Kidney epithelial cell (primary cell): ENCODE measurements around the gene SELENOW. TPM values are rescaled to one million over a fixed set of nuclear protein-coding genes. Genes with fewer than 3 reads are reported as not detected.
"Not testable (repeated sequence)": the region's sequence is repeated elsewhere in the genome, so short reads cannot be mapped to it uniquely, and the experiment has no call there.

Experiments used
- DNase-seq: peaks from one replicate; pipeline ENCODE4 v3.0.0-alpha.2; 2010; ENCODE audit warnings: low read depth
- H3K27me3 ChIP-seq: 2 replicates; pipeline ENCODE4 v1.6.0; 2011; ENCODE audit warnings: low read length; ENCODE audit not compliant: control insufficient read depth, insufficient read depth
- H3K36me3 ChIP-seq: 2 replicates; pipeline ENCODE4 v1.5.1; 2011; ENCODE audit warnings: low read length; ENCODE audit not compliant: control insufficient read depth, insufficient read depth
- H3K4me3 ChIP-seq: 2 replicates; pipeline ENCODE4 v1.5.1; 2011; ENCODE audit warnings: low read depth, mild to moderate bottlenecking, control low read depth, low read length
- total RNA-seq: library from RNA; depleted of rRNA; stranded (reverse); fragments of >200 nt; gene quantifications from 2 replicates; pipeline ENCODE4 v1.2.3, GENCODE V29; 2015
- TF ChIP-seq, protein P1 (sequence below): IDR thresholded peaks from 2 replicates; pipeline ENCODE4 v1.5.1; 2011; ENCODE audit warnings: mild to moderate bottlenecking, moderate library complexity, low read length, control low read depth, inconsistent platforms; ENCODE audit not compliant: insufficient read depth, poor library complexity, severe bottlenecking

Gene SELENOW
- total RNA-seq, 1 donor from 2014 or later, result 166 TPM

- Histone ChIP-seq H3K4me3 (no peak overlapping the region), H3K36me3 (no peaks in the 10 kb centered on the region), H3K27me3 (no peaks in the 10 kb centered on the region)
- TF ChIP-seq, protein P1, sequence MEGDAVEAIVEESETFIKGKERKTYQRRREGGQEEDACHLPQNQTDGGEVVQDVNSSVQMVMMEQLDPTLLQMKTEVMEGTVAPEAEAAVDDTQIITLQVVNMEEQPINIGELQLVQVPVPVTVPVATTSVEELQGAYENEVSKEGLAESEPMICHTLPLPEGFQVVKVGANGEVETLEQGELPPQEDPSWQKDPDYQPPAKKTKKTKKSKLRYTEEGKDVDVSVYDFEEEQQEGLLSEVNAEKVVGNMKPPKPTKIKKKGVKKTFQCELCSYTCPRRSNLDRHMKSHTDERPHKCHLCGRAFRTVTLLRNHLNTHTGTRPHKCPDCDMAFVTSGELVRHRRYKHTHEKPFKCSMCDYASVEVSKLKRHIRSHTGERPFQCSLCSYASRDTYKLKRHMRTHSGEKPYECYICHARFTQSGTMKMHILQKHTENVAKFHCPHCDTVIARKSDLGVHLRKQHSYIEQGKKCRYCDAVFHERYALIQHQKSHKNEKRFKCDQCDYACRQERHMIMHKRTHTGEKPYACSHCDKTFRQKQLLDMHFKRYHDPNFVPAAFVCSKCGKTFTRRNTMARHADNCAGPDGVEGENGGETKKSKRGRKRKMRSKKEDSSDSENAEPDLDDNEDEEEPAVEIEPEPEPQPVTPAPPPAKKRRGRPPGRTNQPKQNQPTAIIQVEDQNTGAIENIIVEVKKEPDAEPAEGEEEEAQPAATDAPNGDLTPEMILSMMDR, result no peak
- DNase-seq, result no peak
These were observed 22.8 kb downstream of the SELENOW start for GRCh38 chr19:47801270-47801669.

DNA sequence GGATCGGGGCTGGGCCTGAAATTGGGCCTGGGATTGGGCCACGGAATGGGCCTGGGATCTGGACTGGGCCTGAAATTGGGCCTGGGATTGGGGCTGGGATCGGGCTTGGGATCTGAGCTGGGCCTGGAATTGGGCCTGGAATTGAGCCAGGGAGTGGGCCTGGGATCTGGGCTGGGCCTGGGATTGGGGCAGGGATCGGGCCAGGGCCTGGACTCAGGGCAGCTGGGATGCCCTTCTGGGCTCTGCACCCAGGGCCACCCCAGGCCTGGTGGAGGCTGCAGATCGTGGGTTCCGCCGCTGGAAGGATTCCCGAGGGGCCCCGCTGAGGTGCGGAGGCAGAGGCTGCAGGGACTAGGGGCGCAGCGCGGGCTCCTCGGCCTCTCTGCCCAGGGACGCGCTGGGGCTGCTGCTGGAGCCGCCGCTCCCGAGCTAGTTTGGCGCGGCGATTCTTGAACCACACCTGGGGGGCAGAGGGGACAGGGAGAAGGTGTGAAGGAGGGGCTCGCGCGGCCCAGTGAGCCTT, 24.1 kb downstream of the SELENOW start:
- no peak overlapping the region for H3K4me3 ChIP-seq
- TF ChIP-seq, protein P1, result no peak
- no peak for DNase-seq
- no peaks in the 10 kb centered on the region for H3K36me3 ChIP-seq
- no peaks in the 10 kb centered on the region for H3K27me3 ChIP-seq

- not testable (repeated sequence) for H3K36me3 ChIP-seq, H3K27me3 ChIP-seq, H3K4me3 ChIP-seq, DNase-seq
These were observed 24.6 kb downstream of the SELENOW start for GRCh38 chr19:47803148-47803547.

- H3K4me3 ChIP-seq, H3K27me3 ChIP-seq: not testable (repeated sequence)
These were observed 25.2 kb downstream of the SELENOW start for GRCh38 chr19:47803671-47804070.

GRCh38 chr19:47804451-47804850, 25.9 kb downstream of the SELENOW start, which contains the start of gene TPRX1:
Gene TPRX1 (minus strand): TSS chr19:47804551. CDS start chr19:47804539, 12 bp downstream.
- DNase-seq, H3K27me3 ChIP-seq, H3K4me3 ChIP-seq, H3K36me3 ChIP-seq: not testable (repeated sequence)

More at GRCh38 chr19:47803671-47804070, 25.2 kb downstream of the SELENOW start:
- H3K36me3 ChIP-seq, DNase-seq: not testable (repeated sequence)

- Histone ChIP-seq H3K27me3 (no peaks in the 10 kb centered on the region), H3K36me3 (no peaks in the 10 kb centered on the region), H3K4me3 (no peak overlapping the region)
- TF ChIP-seq, protein P1, result no peak
- no peak for DNase-seq
These were observed 26.8 kb downstream of the SELENOW start for GRCh38 chr19:47805313-47805712.

- Histone ChIP-seq H3K36me3 (no peaks in the 10 kb centered on the region), H3K4me3 (no peak overlapping the region), H3K27me3 (no peaks in the 10 kb centered on the region)
- DNase-seq, result no peak
- TF ChIP-seq, protein P1, result no peak
These were observed 27.9 kb downstream of the SELENOW start for GRCh38 chr19:47806435-47806834.
